GM12874 (cell line): ENCODE data around the gene CAGE1.

ENCODE experiments used
- CTCF ChIP-seq: IDR thresholded peaks from 2 replicates; pipeline ENCODE4 v1.5.1; 2011; ENCODE audit warnings: low read depth, mild to moderate bottlenecking, control low read depth, low read length, moderate library complexity; ENCODE audit not compliant: insufficient read depth

Gene CAGE1

GRCh38 chr6:7431313-7431673 lies 41.8 kb upstream of the CAGE1 start:
- no peak for TF ChIP-seq CTCF

GRCh38 chr6:7426447-7427169 lies 37.1 kb upstream of the CAGE1 start:
- TF ChIP-seq CTCF = no peak

- no peak for TF ChIP-seq CTCF
These were observed 36.3 kb upstream of the CAGE1 start for GRCh38 chr6:7425808-7426190.

GRCh38 chr6:7424967-7425807 lies 35.6 kb upstream of the CAGE1 start:
- TF ChIP-seq CTCF = peak; percentile 22; the same call in 1 of the 2 replicates

- TF ChIP-seq CTCF = no peak
These were observed 34.5 kb upstream of the CAGE1 start for GRCh38 chr6:7424058-7424457.

- TF ChIP-seq CTCF = no peak
These were observed 31.5 kb upstream of the CAGE1 start for GRCh38 chr6:7421066-7421465.

- TF ChIP-seq CTCF = no peak
These were observed 29.5 kb upstream of the CAGE1 start for GRCh38 chr6:7419065-7419464.
